Amniotic stem cell (primary cell): ENCODE measurements around the gene RPH3AL.

Experiments
- DNase-seq: peaks from one replicate; lab custom pipeline; 2025; lab: John Stamatoyannopoulos, UW

RPH3AL gene

DNA sequence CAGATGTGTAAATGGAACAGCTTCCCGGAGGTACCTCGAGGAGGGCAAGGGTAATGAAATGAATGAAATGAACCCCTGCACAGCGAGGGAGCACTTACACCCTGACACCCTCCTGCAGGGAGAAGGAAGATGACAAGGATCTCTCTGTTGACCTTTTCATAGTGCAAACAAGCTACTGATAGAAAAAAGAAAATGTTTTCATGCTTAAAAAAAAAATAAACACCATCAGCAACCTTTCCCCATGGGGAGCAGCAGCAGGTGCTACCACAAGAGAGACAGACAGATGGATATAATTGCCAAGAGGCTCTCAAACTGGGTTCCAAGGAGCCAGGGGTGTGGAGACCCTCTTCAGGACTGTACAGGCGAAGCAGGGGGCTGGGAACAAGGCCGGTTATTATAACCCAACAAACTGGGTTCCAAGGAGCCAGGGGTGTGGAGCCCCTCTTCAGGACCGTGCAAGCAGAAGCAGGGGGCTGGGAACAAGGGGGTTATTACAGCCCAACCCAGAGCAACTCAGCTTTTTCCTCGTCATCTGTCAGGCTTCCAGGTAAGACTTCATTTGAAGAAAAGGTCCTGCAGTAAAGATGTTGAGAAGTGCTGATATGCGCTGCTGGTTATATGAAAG lies 718 bp upstream of the RPH3AL start:
- no peak for DNase-seq

DNA sequence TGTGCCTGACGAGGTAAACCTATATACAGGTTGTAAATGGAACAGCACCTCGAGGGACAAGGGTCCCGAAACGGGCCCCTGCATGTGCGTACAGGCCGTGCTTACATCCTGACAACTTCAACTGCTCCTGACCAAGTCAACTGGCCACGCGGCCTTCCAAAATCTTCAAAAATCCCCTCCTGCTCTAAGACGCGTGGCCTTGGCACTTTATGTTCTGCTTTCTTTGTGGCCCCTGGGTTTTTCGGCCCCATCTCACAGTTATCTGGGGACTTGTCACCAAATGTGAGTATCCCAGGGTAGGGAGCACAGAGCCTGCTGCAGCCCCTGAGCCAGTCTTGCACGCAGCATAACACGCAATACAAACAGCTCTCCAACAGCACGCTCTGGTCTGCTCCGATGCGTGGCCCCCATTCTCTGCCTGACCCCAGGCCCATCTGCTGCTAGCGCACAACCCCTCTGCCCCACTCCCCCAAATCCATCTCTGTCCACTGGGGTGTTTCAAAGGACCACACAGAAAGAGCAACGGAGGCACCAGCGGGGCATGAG lies 659 bp downstream of the RPH3AL start:
- no peak for DNase-seq

DNA sequence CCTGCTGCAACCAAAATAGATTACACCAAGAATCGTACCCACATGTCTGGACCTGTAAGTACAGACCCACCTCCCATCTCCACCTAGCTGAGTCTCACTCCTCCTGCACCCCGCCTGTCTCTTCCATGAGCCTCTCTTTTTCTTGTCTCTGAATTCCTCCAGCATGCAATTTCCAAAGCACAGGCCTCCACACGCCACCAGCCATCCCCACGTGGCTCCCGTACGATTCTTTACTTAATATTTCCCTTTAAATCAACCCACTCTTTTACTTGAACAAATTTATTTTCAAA lies 1.2 kb downstream of the RPH3AL start:
- DNase-seq = no peak

DNA sequence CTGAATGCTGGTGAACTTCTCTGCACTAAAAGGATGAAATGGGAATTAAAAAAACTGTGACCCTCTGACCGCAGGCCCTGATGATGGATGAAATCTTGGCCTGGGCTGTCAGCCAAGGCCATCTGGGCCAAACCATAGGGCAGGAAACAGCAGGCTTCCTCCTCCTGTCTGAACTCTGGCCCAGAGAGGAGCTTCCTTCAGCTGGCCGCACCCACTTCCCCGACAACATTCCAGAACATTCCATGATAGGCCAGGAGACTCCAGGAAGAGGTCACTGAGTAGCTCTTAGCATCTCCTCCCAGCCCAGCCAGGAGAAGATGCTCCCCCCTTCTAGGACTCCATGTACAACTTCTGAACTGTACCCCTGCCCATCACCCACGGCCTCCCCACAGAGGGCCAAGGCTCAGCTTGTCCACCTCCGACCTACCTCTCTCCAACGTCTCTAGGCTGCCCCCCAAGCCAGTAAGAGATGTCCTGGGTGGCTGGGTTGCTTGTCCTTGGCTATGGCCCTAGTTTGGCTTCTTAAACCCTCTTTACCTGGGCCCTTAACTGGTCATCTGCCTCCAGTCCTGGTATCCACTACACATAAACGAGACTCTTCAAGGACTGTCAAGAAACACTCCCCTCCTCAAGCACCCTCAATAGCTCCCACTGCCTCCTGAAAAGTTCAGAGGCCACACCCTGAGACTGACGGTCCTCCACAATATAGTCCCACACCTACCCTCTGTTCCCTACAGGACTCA lies 1.7 kb downstream of the RPH3AL start:
- no peak for DNase-seq

- DNase-seq = no peak
Measured at GRCh38 chr17:349666-350065, 2.9 kb downstream of the RPH3AL start.

- DNase-seq = no peak
Measured at GRCh38 chr17:348692-349425, 3.7 kb downstream of the RPH3AL start.

DNA sequence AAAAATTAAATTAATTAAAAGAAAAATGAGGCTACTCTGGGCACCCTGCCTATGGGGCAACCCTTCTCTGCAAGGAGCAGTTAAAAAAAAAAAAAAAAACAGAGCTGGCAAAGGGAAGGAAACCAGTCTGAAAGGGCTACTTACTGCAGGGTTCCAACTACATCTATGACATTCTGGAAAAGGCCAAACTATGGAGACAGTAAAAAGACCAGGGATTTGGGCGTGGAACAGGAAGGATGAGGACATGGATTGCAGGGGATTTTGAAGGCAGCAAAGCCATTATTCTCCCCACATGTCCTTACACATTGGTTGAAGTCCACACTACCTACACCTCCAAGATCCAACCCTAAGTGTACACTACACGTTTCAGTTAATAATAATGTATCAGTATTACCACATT lies 4.6 kb downstream of the RPH3AL start:
- no peak for DNase-seq

DNA sequence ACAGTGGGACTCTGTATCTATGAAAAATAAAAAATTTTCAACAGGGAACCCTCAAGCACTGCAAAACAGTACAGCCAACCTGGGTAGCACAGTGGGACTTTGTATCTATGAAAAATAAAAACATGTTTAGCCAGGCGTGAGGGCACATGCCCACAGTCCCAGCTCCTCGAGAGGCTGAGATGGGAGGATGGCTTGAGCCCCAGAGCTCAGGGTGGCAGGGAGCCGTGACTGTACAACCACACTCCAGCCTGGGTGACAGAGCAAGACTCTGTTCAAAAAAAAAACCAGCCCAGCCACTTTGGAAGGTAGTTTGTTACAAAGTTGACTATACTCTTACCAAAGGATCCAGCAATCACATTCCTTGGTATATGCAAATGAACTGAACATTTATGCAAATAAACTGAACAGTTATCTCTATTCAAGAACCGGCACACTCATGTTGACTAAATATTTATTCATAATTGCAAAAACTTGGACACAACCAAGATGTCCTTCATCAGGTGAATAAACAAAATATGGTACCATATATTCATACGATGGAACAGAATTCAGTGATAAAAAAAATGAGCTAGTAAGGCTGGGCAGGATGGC lies 5.2 kb downstream of the RPH3AL start:
- no peak for DNase-seq

DNA sequence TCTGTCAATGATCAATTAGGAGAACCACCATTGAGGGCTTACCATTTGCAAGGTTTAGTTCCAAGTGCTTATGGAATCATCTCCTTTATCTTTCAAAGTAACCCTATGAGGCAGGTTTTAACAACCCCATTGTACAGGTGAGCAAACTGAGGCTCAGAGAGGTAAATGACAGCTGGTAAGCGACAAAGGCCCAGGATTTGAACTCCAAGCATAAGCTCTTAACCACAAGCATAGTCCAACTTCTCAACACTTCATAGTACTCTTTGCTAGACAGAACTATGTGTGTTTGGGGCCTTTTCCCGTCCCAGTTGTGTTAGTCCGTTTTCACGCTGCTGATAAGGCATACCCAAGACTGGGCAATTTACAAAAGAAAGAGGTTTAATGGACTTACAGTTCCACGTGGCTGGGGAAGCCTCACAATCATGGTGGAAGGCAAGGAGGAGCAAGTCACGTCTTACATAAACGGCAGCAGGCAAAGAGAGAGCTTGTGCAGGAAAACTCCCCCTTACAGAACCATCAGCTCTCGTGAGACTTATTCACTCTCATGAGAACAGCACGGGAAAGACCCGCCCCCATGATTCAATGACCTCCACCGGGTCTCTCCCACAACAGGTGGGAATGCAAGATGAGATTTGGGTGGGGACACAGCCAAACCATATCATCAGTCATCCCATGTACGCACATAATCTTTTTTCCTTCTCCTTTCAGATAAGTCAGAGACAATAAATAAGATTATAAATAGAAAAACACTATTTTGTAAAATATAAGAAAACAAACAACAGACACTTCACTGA lies 6.4 kb downstream of the RPH3AL start:
- DNase-seq = no peak

- no peak for DNase-seq
Measured at GRCh38 chr17:345261-345660, 7.3 kb downstream of the RPH3AL start.

DNA sequence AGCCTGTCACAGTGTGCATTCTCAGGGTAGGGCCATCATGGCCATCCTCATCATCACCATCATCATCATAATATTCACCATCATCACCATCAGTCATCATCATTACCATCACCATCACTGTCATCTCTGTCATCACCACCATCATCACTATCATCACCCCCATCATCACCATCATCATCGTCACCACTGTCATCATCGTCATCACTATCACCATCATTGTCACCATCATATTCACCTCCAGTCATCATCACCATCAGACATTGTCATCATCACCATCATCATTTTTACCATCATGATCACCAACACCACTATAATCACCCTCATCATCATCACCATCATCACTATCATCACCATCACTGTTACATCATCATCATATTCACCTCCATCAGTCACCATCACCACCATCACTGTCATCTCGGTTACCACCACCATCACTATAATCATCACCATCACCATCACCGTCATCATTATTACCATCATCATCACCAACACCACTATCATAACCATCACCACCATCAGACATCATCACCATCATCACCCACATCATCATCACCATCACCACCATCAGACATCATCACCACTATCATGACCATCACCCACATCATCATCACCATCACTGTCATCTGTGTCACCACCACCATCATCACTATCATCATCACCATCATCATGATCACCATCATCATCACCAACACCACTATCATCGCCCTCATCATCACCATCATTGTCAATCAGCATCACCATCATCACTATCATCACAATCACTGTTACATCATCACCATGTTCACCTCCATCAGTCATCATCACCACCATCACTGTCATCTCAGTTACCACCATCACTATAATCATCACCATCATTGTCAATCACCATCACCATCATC lies 8.5 kb downstream of the RPH3AL start:
- DNase-seq = no peak

- DNase-seq = no peak
Measured at GRCh38 chr17:343211-343610, 9.4 kb downstream of the RPH3AL start.

DNA sequence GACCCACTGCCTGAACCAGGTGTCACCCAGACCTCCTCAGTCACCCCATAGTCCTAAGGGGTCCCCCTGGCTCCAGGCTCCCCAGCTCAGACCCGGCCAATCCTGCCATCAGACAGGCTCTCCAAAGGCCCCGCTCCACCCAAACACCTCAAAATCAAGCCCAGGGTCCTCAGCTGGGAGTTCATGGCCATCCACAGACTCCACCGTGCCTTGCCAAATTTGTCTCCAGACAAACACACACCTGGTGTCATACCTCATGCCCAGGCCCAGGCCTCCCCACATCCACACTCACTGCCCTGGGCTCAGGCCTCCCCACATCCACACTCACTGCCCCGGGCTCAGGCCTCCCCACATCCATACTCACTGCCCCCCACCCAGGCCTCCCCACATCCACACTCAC lies 12.5 kb downstream of the RPH3AL start:
- DNase-seq = no peak

DNA sequence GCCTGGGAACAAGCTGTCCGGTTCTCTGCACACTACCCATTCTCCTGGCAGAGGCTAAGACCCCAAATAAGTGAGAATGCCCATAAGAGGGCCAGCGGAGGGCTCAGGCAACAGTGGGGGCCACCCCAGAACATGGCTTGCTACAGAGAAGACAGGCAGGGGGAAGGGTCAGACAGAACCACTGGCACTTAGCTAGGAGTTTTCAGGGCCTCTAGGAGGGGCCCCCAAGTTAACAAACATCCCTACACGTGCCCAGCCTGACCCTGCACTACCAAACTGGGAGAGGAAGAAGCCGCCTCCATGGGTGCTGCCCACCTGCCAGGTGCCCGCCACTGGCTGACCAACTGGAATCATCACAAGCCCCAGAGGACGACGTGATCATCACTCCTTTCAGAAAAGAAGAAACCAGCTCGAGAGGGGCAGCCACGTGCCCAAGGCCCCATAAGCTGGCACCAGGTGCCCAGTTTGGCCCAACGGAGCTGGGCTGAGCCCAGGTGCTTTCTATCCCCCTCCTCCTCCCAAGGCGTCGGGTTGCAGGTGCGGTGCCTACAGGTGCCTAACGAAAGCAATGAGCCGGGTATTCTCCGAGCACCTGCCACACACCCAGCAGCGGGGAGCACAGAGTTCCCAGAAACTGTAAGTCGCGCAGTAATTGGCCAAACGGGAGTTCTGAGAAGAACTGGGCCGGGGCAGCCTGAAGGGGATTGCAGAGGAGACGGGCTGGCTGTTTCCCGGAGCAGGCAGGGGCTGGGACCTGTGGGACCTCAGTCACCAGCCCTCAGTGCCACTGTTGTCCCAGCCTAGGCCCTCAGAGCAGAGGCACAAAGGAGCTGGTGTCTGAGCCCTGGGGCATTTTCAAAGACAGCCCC lies 13.2 kb downstream of the RPH3AL start:
- no peak for DNase-seq

GRCh38 chr17:338442-339192 lies 14.0 kb downstream of the RPH3AL start:
- DNase-seq = no peak

DNA sequence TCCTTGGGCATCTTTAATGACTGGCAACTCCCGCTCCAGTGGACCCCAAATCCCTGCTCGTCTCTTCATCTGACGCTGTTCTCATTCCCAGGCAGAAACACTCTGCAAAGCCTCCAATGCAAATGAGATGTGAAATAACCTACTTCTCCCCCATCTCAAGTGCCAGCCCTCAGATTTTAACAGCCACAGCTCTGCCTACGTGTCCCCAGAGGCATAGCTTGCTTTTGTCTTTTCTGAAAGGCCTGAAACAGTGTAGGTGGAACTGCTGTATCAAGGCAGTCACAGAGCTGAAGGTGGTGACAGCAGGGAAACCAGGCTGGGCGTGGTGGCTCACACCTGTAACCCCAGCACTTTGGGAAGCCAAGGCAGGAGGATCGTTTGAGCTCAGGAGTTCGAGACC lies 14.7 kb downstream of the RPH3AL start:
- DNase-seq = no peak

- no peak for DNase-seq
Measured at GRCh38 chr17:337453-337852, 15.2 kb downstream of the RPH3AL start.

DNA sequence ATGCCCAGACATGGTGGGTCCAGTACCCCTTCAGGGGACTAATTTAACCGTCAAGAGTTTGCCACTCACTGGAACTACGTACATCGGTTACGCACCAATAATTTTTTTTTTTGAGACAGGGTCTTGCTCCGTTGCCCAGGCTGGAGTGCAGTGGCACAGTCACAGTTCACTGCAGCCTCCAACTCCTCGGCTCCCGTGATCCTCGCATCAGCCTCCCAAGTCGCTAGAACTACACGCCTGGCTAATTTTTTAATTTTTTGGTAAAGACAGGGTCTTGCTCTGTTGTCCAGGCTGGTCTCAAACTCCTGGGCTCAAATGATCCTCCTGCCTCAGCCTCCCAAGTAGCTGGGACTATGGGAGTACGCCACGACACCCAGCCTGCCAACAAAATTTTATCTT lies 15.6 kb downstream of the RPH3AL start:
- no peak for DNase-seq
